ENCODE results near the gene NFYA. TPM values are rescaled to one million over a fixed set of nuclear protein-coding genes. Genes with fewer than 3 reads are reported as not detected.
A peak's percentile ranks its signal among the peaks of the same experiment; 100 is the strongest.

NFYA gene
- total RNA-seq, 1 experiment from 2014 or later, result 41.5 TPM

DNA sequence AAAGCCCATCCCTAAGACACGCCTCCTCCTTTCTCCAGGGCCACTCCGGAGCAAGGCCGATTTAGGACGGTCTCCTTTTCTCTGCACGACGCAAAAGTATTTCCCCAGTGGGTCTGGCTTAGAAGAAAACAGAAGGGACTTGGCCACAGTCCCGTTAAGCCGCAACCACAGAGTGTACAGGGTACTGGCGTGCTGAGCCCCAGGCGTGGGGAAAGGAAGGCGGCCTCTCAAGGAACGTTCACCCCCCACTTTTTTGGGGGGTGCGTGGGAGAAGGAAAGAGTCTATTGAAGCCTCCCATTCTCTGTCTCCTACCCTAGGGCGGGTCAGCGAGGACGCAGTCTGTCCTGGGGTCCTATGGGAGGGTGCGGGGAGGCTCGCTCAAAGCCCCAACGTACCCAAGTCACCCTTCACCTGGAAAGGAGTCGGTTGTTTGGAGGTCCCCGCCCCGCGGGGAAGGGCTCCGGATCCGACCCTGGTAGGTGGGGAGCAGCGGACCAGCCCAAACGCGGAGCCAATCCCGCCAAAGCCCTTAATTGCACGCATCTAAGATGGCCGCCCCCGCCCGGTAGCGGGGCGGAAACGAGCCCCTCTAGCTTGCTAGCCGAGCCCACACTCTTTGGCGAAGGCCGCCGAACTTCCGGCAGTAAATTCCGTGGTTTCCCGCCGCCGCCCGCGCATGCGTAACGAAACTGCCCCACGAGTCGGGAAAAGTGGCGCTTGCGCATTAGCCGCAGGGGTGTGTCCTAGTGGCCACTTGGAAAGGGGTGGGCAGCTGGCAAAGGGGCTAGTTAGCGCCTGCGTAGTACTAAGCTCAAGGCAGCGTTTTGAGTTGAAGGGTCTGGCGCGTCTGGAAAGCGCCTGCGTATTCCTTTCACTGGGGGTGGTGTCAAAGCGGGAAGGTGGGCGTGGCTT, 595 bp upstream of the NFYA start, which contains the start of gene OARD1:
TSS of gene OARD1 (minus strand) at position 434 of the 913 bp plus-strand sequence. CDS start 722 bp downstream, outside the sequence.
- ChIA-PET POLR2A (interaction anchor here (0.7 to 1.6 kb wide), 19 partner anchors 11 to 1645 kb away, joined by 3 to 12 read pairs (median 3); no protein-coding TSS in a partner anchor), CTCF (interaction anchor here (0.6 to 1.5 kb wide), 8 partner anchors 12 to 1694 kb away, joined by 3 to 9 read pairs (median 3); partner anchors contain the start of gene UNC5CL)
- Mint-ChIP-seq H3K27ac (ENCODE audit: low read depth, unreplicated experiment) (peak within 1 kb of the TSS; percentile 95), H3K4me3 (ENCODE audit: unreplicated experiment) (peak within 1 kb of the TSS; percentile 85), H3K9me3 (ENCODE audit: unreplicated experiment) (no peaks in the 10 kb centered on the region), H3K27me3 (ENCODE audit: insufficient read depth, unreplicated experiment) (no peaks in the 10 kb centered on the region), H3K4me1 (ENCODE audit: insufficient read depth, unreplicated experiment) (peaks cover 32% of the 10 kb centered on the region), H3K36me3 (ENCODE audit: insufficient read depth, unreplicated experiment) (peaks cover 28% of the 10 kb centered on the region)
- no TSS peak for BruUV-seq (replicated peaks)
- DNase-seq (ENCODE audit: unreplicated experiment), result peak; percentile 99
- no peak for TF ChIP-seq CTCF (IDR thresholded peaks at IDR 0.05; ENCODE audit: unreplicated experiment)
- intact Hi-C loops (cut with micrococcal nuclease), result loop anchor here (5.0 kb wide), 2 partner anchors 110 to 1725 kb away; no protein-coding TSS in a partner anchor

GRCh38 chr6:41073203-41073967, 611 bp downstream of the NFYA start:
- peaks cover 37% of the 10 kb centered on the region for H3K4me1 Mint-ChIP-seq (ENCODE audit: insufficient read depth, unreplicated experiment)
- peaks cover 20% of the 10 kb centered on the region for H3K36me3 Mint-ChIP-seq (ENCODE audit: insufficient read depth, unreplicated experiment)
- no peaks in the 10 kb centered on the region for H3K9me3 Mint-ChIP-seq (ENCODE audit: unreplicated experiment)
- DNase-seq (ENCODE audit: unreplicated experiment), result peak; percentile 85
- intact Hi-C loops (cut with micrococcal nuclease), result loop anchor here (5.0 kb wide), 2 partner anchors 109 to 1726 kb away; no protein-coding TSS in a partner anchor
- peak overlapping the region; percentile 85 for H3K4me3 Mint-ChIP-seq (ENCODE audit: unreplicated experiment)
- H3K27ac Mint-ChIP-seq (ENCODE audit: low read depth, unreplicated experiment), result peak overlapping the region; percentile 95
- ChIA-PET CTCF (interaction anchor here (0.6 to 1.0 kb wide), 2 partner anchors 34 to 223 kb away, joined by 3 to 5 read pairs; partner anchors contain the start of gene UNC5CL), POLR2A (interaction anchor here (0.8 to 1.5 kb wide), 8 partner anchors 10 to 247 kb away, joined by 3 to 9 read pairs (median 4); no protein-coding TSS in a partner anchor)
- BruUV-seq (replicated peaks), result no TSS peak
- TF ChIP-seq CTCF (IDR thresholded peaks at IDR 0.05; ENCODE audit: unreplicated experiment), result peak; percentile 23
- no peaks in the 10 kb centered on the region for H3K27me3 Mint-ChIP-seq (ENCODE audit: insufficient read depth, unreplicated experiment)

DNA sequence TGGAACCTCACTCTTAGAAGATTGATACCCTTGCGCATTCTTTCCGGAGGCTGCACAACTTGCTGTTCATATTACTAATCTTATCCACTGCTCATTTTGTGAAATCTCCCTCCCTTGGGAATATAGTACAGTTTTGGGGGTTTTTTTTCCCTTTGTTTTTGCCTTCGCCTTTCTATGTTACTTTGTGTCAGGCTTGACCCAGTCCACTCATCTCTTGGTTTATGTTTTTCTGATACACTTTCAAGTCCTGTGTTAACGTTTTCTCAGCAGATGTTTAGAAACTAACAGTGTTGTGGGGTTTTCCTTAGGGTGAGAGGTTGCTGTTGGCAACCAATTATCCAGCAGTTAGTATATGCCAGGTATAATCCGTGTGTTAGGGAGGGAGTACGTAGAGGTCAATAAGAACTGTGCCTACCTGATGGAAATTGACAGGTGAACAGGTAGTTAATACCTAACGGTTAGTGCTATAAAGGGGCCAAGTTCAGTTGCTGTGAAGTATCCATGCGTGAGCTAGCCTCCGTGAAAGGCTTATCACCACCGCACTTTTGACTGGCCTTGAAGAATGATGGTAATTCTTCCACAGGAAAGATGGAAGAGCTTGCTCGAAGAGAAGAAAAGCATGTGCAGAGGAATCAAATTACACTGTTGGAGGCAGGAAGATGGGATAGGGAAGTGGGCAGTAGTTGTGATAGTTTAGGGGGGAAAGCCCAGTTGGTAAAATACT, 1.4 kb downstream of the NFYA start:
- BruUV-seq (replicated peaks), result TSS peak; percentile 55
- TF ChIP-seq CTCF (IDR thresholded peaks at IDR 0.05; ENCODE audit: unreplicated experiment), result no peak
- DNase-seq (ENCODE audit: unreplicated experiment), result peak; percentile 49
- POLR2A ChIA-PET, result interaction anchor here (0.6 to 1.7 kb wide), 7 partner anchors 10 to 1912 kb away, joined by 3 to 11 read pairs (median 3); no protein-coding TSS in a partner anchor
- intact Hi-C loops (cut with micrococcal nuclease), result loop anchor here (5.0 kb wide), 2 partner anchors 108 to 1727 kb away; no protein-coding TSS in a partner anchor
- Mint-ChIP-seq H3K27me3 (ENCODE audit: insufficient read depth, unreplicated experiment) (no peaks in the 10 kb centered on the region), H3K27ac (ENCODE audit: low read depth, unreplicated experiment) (peak overlapping the region; percentile 89), H3K9me3 (ENCODE audit: unreplicated experiment) (no peaks in the 10 kb centered on the region), H3K36me3 (ENCODE audit: insufficient read depth, unreplicated experiment) (peaks cover 20% of the 10 kb centered on the region), H3K4me1 (ENCODE audit: insufficient read depth, unreplicated experiment) (peaks cover 41% of the 10 kb centered on the region), H3K4me3 (ENCODE audit: unreplicated experiment) (peak overlapping the region; percentile 85)
- CTCF ChIA-PET, result interaction anchor here (0.6 to 2.6 kb wide), 3 partner anchors 46 to 456 kb away, joined by 3 to 19 read pairs (median 8); no protein-coding TSS in a partner anchor
